Loucy (cell line): ENCODE results near the gene ELOA.

ENCODE experiments used
- EZH2phosphoT487 ChIP-seq: fragments of 200-600 bp; IDR thresholded peaks from 2 replicates; pipeline ENCODE4 v1.6.1; 2018; ENCODE audit warnings: antibody characterized with exemption, mild to moderate bottlenecking, moderate library complexity, borderline replicate concordance
- TF ChIP-seq, protein P1 (sequence below): fragments of 200-600 bp; sonication (generic); conservative IDR thresholded peaks from 2 replicates; pipeline ENCODE4 v1.5.1; 2014; ENCODE audit warnings: mild to moderate bottlenecking, antibody characterized with exemption, low read length

DNA sequence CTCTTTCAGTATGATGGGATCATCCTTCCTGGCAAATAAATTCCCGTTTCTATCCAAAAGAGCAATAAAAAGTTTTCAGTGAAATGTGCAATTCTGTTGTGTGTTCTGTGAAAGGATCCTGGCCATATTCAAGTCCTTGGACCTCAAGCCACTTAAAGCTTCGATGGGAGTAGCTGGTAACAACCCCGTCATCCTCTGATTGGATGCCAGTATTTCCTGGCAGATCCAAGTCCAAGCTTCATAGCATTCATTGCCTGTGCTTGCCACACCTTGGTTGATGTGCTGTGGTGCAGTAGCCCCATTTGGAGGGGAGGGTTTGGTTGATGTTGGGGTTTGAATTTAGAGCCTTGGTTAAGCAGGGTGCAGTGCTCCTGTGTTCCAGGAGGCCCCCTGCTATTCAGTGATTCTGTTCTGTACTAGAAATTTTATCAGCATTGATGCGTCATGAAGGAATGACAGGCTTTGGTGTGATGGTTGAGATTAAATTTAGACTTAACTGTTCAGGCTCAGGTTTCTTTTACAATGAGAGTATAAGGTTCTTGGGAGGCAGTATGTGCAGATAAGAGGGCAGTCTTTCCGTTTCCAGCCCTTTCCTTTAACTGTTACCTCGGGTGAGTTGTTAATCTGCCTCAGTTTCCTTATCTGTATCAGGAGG, 46.8 kb upstream of the ELOA start:
- TF ChIP-seq, protein P1, sequence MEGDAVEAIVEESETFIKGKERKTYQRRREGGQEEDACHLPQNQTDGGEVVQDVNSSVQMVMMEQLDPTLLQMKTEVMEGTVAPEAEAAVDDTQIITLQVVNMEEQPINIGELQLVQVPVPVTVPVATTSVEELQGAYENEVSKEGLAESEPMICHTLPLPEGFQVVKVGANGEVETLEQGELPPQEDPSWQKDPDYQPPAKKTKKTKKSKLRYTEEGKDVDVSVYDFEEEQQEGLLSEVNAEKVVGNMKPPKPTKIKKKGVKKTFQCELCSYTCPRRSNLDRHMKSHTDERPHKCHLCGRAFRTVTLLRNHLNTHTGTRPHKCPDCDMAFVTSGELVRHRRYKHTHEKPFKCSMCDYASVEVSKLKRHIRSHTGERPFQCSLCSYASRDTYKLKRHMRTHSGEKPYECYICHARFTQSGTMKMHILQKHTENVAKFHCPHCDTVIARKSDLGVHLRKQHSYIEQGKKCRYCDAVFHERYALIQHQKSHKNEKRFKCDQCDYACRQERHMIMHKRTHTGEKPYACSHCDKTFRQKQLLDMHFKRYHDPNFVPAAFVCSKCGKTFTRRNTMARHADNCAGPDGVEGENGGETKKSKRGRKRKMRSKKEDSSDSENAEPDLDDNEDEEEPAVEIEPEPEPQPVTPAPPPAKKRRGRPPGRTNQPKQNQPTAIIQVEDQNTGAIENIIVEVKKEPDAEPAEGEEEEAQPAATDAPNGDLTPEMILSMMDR = no peak
- no peak for TF ChIP-seq EZH2phosphoT487
